HG03521 (cell line): ENCODE measurements around the gene NSD1.

Experiments
- ATAC-seq: cut with Tn5 transposase; IDR thresholded peaks from one replicate; pipeline ENCODE4 v1.9.1; 2021; ENCODE audit warnings: mild to moderate bottlenecking, moderate library complexity; ENCODE audit not compliant: unreplicated experiment

The NSD1 gene, protein sequence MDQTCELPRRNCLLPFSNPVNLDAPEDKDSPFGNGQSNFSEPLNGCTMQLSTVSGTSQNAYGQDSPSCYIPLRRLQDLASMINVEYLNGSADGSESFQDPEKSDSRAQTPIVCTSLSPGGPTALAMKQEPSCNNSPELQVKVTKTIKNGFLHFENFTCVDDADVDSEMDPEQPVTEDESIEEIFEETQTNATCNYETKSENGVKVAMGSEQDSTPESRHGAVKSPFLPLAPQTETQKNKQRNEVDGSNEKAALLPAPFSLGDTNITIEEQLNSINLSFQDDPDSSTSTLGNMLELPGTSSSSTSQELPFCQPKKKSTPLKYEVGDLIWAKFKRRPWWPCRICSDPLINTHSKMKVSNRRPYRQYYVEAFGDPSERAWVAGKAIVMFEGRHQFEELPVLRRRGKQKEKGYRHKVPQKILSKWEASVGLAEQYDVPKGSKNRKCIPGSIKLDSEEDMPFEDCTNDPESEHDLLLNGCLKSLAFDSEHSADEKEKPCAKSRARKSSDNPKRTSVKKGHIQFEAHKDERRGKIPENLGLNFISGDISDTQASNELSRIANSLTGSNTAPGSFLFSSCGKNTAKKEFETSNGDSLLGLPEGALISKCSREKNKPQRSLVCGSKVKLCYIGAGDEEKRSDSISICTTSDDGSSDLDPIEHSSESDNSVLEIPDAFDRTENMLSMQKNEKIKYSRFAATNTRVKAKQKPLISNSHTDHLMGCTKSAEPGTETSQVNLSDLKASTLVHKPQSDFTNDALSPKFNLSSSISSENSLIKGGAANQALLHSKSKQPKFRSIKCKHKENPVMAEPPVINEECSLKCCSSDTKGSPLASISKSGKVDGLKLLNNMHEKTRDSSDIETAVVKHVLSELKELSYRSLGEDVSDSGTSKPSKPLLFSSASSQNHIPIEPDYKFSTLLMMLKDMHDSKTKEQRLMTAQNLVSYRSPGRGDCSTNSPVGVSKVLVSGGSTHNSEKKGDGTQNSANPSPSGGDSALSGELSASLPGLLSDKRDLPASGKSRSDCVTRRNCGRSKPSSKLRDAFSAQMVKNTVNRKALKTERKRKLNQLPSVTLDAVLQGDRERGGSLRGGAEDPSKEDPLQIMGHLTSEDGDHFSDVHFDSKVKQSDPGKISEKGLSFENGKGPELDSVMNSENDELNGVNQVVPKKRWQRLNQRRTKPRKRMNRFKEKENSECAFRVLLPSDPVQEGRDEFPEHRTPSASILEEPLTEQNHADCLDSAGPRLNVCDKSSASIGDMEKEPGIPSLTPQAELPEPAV (N-terminal part only)

DNA sequence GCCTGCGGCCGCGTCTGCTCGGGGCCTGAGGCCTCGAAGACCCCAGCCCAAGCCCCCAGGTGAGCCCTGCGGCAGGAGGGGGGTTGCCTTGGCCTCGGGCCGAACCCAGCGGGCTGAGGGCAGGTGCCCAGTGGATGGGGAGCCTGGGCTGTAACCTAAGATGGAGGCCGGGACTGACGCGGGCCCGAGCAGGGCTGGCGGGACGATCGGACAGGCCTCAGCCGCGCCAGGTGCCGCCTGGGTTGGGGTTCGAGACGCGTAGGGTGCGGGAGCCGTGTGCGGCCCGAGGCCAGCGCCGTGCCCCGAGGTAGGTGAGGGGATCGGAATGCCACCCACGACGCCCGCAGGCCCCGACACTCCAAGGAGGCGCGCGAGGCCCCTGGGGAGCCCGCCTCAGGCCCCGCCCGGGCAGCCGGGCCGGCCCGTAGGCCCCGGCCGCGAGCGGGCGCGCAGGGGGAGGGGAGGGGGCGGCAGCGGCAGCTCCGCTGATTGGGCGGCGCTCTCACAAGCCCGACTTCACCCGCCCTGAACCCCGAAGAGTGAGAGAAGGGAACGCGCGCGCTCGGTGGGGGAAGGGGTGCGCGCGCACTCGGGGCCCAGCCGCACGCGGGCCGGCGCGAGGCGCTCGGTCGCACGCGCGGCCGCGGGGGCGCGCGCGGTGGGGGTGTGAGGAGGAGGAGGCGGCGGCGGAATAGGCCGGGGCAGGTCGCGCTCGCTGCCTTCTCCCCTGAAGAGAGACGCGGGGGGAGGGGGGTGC, at the start of gene NSD1:
NSD1 (plus strand) TSS at position 678 of the 757 bp plus-strand sequence. CDS start 1,331 bp downstream, outside the sequence.
- ATAC-seq: peak; percentile 58

DNA sequence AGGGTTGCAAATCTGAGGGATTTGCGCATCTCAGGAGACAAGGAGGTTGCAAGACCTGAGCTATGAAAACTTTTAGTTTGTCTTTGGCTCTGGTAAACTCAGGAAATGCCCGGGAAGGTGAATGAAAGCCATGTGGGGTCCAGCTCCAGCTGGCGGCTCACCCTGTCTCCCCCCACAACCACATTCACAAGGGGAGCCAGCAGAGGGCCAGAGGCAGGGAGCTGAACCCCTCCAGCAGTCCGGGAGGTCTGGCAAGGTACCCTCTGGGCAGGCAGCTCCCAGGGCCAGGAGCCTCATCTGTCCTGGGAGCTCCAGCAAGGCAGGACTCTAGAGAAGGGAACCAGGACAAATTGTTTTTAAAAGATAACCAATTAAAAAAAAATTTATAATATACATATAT, 49.4 kb upstream of the NSD1 start:
- ATAC-seq: no peak

DNA sequence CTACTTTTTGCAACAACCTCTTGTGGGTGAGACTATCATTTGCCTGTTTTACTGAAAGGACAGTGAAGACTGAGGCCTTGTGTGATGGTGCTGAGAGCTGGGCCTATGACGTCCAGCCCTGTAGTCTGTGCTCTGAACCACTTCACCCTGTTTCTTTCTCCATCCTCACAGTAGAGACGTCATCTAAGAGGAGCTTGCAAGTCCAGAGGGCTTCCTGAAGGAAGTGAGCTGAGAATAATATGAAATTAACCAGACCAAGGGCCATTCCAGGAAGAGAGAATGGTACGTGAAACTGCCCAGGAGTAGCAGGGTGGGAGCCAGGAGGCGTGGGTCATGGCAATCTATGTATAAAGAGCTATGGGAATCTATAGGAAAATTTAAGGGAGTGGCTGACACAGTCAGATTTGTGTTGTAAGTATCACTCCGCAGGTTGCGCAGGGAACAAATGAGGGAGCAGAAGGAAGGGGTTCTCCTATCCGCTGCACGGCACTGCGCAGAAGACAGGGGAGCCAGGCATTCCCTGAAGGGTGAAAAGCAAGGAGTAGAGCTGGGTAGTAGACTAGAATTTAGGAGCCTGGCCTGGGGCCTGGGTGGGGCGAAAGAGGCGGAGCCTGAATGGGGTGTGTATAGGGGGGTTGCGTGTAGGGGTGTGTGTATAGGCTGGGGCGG, 47.5 kb upstream of the NSD1 start:
- no peak for ATAC-seq

DNA sequence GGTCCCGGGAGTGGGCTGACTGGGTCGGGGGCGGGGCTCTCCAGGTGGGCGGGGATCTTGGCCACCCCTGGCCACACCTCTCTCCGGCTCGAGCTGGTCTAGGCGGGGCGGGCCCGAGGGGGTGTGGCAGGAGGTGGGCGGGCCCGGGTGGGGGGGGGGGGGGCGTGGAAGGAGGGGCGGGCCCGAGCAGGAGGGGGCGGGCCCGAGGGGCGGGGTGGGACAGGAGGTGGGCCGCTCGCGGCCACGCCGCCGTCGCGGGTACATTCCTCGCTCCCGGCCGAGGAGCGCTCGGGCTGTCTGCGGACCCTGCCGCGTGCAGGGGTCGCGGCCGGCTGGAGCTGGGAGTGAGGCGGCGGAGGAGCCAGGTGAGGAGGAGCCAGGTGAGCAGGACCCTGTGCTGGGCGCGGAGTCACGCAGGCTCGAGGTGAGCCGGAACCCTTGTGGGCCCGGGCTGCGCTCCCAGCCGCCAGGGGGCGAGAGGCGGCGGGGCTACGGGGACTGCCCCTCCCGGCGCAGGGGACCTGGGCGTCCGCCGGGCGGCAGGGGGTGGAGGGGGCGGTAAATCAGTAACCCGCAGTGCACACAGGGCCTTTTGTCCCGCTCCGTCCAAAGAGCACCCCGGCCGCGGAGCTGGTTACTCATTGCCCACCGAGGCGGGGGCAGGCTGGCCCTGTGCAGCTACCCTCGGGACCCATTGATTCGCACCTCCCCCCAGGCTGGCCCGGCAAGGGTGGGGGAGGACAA, 46.7 kb upstream of the NSD1 start, which contains the start of gene FGFR4:
FGFR4 (plus strand) TSS at position 262 of the 744 bp plus-strand sequence. CDS start 2,688 bp downstream, outside the sequence.
- peak; percentile 45 for ATAC-seq

DNA sequence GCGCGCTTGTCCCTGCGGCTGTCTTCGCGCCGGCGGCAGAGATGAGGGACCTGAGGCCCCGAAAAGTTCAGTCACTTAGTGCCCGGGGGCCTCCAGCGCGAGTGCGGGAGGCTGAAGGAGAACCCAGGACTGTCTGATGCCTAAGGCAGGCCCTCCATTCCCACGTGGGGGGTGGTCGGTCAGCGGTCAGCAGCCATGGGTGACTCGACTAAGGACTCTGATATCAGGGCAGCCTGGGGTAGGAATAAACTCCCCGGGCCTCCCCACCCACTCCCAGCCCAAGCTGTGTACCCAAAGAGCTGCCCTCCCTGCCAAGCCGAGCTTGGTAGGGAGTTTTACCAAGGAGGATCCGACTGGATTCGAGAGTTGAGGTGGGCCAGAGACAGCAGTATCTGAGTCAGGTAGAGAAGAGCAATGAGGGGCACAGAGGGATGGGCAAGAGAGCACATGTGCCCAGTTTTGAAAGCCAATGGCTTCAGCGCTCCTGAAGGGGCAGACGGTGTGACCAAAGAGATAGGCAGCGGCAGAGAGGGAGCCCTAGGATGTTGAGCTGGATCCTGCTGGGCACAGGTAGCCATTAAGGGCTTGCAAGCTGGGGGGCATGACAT, 46.1 kb upstream of the NSD1 start:
- ATAC-seq: no peak

DNA sequence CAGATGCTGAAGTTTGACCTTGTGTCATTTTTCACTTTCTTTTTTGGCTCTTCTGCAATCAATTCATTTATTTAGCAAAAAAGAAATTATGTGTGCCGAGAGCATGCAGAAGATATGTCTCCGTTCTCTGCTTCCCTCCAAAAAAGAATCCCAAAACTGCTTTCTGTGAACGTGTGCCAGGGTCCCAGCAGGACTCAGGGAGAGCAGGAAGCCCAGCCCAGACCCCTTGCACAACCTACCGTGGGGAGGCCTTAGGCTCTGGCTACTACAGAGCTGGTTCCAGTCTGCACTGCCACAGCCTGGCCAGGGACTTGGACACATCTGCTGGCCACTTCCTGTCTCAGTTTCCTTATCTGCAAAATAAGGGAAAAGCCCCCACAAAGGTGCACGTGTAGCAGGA, 44.4 kb upstream of the NSD1 start:
- no peak for ATAC-seq

DNA sequence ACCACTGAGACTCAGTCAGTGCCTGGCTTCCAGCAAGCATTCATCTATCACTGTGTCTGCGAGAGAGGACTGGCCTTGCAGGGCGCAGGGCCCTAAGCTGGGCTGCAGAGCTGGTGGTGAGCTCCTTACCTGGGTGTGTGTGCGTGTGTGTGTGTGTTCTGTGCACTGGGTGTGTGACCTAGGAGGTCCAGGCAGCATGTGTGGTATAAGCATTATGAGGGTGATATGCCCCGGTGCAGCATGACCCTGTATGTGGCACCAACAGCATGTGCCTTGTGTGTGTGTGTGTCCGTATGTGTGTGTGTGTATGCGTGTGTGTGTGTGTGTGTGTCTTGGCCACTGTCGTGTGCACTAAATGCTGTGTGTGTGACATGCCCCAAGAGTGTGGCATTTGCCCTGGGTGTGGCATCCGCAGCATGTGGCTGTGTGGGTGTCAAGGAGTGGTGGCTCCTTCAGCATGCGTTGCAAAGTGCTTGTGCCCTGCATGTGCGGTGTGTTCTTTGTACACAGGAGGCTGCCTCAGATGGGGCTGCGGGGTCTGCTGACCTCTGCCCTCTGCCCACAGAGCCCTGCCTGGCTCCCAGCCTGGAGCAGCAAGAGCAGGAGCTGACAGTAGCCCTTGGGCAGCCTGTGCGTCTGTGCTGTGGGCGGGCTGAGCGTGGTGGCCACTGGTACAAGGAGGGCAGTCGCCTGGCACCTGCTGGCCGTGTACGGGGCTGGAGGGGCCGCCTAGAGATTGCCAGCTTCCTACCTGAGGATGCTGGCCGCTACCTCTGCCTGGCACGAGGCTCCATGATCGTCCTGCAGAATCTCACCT, 43.5 kb upstream of the NSD1 start:
- no peak for ATAC-seq

DNA sequence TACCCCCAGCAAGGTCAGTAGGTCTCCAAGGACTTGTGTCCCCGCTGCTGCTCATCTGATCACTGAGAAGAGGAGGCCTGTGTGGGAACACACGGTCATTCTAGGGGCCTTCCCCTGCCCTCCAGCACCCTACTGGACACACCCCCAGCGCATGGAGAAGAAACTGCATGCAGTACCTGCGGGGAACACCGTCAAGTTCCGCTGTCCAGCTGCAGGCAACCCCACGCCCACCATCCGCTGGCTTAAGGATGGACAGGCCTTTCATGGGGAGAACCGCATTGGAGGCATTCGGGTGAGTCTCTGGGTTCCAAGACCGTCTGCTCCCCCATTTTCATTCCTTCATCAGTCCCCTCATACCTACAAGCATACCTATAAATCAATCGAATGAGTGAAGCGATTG, 42.8 kb upstream of the NSD1 start:
- ATAC-seq: no peak

DNA sequence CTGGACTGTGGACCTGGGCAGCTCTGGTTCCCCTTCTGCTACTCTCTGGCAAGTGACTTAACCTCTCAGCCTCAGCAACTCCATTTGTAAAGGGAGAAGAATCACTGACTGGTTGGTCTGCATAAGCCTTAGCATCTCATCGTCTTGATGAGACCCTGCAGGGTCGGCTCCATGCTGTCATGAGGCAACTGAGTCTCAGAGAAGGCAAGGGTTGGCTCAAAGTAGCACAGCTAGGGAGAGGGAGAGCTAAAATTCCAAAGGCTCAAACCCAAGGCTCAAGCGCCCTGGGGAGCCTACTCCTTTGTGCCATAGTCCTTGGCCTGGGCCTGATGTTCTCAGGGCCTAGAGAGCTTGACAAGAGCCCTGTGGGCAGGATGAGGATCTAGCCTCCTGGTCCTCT, 42.3 kb upstream of the NSD1 start:
- ATAC-seq: no peak

DNA sequence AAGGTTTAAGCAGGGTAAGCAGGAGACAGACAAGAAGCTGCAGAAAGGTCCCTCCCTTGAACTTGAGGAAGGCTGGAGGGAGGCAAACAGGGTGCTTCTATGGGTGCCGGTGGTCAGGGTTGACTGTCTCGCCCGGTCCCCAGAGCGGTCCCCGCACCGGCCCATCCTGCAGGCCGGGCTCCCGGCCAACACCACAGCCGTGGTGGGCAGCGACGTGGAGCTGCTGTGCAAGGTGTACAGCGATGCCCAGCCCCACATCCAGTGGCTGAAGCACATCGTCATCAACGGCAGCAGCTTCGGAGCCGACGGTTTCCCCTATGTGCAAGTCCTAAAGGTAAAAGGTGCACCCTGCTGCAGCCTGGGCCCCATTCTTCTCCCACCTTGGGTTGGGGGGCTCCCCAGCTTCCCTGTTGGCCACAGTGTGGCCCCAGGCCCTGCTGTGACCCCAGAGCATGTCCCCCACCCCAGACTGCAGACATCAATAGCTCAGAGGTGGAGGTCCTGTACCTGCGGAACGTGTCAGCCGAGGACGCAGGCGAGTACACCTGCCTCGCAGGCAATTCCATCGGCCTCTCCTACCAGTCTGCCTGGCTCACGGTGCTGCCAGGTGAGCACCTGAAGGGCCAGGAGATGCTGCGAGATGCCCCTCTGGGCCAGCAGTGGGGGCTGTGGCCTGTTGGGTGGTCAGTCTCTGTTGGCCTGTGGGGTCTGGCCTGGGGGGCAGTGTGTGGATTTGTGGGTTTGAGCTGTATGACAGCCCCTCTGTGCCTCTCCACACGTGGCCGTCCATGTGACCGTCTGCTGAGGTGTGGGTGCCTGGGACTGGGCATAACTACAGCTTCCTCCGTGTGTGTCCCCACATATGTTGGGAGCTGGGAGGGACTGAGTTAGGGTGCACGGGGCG, 41.1 kb upstream of the NSD1 start:
- ATAC-seq: no peak

DNA sequence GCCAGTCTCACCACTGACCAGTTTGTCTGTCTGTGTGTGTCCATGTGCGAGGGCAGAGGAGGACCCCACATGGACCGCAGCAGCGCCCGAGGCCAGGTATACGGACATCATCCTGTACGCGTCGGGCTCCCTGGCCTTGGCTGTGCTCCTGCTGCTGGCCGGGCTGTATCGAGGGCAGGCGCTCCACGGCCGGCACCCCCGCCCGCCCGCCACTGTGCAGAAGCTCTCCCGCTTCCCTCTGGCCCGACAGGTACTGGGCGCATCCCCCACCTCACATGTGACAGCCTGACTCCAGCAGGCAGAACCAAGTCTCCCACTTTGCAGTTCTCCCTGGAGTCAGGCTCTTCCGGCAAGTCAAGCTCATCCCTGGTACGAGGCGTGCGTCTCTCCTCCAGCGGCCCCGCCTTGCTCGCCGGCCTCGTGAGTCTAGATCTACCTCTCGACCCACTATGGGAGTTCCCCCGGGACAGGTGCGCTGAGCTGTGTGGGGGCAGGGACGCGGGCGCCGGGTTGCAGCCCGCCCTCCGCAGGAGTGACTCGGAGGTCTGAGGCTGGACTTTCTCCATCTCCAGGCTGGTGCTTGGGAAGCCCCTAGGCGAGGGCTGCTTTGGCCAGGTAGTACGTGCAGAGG, 40.4 kb upstream of the NSD1 start:
- ATAC-seq: no peak

DNA sequence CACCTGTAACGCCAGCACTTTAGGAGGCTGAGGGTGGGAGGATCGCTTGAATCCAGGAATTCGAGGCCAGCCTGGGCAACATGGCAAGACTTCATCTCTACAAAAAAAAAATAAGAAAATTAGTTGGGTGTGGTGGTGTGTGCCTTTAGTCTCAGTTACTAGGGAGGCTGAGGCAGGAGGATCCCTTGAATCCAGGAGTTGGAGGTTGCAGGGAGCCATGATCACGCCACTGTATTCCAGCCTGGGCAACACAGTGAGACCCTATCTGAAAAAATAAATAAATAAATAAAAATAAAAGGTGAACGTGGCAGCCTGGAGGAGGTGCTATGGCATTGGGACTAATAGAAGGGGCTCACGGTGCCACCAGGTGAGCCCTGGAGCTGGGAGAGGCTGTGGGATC, 39.8 kb upstream of the NSD1 start:
- no peak for ATAC-seq

DNA sequence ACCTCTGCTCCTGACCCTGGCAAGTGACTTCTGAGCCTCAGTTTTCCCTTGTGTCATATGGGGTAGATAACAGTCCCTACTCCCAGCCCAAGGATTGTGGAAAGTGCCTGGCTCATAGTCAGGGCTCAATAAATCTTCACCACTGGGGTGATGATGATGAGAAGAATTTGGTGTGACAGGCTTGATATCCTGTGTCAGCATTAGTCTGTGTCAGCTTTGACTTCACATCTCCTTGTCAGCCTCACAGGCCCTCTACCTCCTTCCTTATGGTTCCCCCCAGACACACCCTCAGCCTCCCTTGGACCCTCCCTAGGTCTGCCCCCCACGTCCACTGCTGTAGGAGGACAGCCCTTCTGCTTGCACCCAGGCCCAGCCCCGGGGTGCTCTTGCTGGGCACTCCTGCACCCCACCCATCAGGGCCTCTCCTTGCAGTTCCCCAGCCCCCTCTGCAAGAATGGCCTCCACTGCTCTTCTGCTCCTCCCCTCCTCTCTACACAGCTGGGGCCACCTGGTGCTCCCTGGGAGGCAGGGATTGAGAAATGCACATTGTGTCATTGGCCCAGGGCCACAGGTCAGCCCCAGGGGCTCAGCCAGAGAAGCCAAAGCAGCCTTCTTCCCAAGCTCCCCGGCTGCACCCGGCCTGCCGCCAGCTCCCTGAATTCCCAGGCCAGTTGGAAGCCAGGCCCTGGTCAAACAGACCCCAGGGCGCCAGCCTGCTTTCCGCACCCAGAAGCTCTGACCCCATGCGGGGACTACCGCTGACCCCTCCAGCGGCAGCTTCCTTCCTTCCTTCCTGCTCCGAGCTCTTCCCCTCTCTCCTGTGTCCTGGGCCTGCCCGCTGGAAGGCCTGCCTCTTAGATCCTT, 39.1 kb upstream of the NSD1 start:
- ATAC-seq: no peak

DNA sequence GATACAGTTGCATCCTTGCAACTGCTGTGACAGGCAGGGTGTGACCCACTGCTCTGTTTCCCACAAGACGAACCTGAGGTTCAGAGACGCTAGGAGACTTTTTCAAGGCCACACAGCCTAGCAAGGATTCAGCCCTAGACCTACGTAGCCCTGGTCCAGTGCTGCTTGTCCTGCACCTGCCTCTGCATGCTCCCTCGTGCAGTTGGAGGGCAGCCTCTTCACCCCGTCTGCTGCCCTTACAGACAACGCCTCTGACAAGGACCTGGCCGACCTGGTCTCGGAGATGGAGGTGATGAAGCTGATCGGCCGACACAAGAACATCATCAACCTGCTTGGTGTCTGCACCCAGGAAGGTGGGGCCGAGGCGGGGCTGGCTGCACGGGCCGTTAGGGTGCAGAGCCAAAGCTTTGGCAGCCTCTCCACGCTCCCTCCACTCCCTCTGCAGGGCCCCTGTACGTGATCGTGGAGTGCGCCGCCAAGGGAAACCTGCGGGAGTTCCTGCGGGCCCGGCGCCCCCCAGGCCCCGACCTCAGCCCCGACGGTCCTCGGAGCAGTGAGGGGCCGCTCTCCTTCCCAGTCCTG, 38.4 kb upstream of the NSD1 start:
- ATAC-seq: no peak
